NT2/D1 (cell line): ENCODE data around the gene SIM1.

Experiments used
- SUZ12 ChIP-seq: IDR thresholded peaks from 2 replicates; pipeline ENCODE4 v1.6.1; 2011; ENCODE audit not compliant: insufficient read length, insufficient read depth; ENCODE audit errors: extremely low read depth
- YY1 ChIP-seq: IDR thresholded peaks from 2 replicates; pipeline ENCODE4 v1.6.1; 2011; ENCODE audit not compliant: insufficient read length, insufficient read depth
- ZNF274 ChIP-seq: IDR thresholded peaks from 2 replicates; pipeline ENCODE4 v1.6.1; 2011; ENCODE audit warnings: mild to moderate bottlenecking, low read depth, low read length

DNA sequence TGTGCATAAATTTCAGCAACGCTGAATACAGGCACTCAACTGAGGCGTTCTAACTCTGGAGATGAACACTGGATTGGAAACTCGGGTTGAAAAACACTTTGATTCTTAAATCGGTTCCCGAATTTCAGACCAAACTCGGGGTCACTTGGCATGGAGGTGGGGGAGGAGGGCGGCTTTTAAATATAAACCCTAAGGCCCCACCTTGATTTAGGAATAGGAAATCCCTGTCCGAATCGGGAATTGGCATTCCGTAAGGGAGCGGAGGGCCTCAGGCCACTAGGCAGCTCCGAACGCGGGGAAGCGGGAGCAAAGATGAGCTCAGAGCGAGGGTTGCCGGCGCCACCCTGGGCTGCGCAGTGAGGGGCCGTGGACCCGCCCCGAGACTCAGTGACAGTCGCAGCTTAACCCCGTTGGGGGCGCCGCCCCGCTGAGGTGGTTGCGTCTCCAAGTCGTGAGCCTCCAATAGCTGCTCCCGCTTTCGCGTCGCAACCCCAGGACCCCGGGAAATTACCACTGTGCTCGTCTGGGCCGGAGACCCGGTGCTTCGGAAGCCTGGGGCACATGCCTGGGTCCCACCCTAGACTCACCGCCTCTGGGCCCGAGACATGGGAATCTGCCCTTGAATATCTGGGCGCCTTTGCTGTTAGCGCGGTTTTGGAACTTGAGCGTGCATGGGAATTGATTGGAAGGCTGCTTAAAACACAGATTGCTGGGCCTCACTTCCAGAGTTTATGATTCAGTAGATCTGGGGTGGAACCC lies 4.6 kb upstream of the SIM1 start:
- TF ChIP-seq YY1 (no peak), ZNF274 (no peak), SUZ12 (no peak)
